HG02885 (cell line): ENCODE measurements around the gene SH3PXD2B.
"Not testable (repeated sequence)": the region's sequence is repeated elsewhere in the genome, so short reads cannot be mapped to it uniquely, and the experiment has no call there.

Source experiments
- ATAC-seq: cut with Tn5 transposase; IDR thresholded peaks from one replicate; pipeline ENCODE4 v1.9.1; 2021; ENCODE audit warnings: mild to moderate bottlenecking; ENCODE audit not compliant: unreplicated experiment, poor library complexity

SH3PXD2B gene

GRCh38 chr5:172315587-172316493, 138.5 kb downstream of the SH3PXD2B start:
- ATAC-seq: peak; percentile 61

GRCh38 chr5:172313915-172314314, 140.4 kb downstream of the SH3PXD2B start:
- ATAC-seq: no peak

GRCh38 chr5:172312286-172312685, 142.0 kb downstream of the SH3PXD2B start:
- no peak for ATAC-seq

- no peak for ATAC-seq
Observed at GRCh38 chr5:172311605-172312004, 142.7 kb downstream of the SH3PXD2B start.

- ATAC-seq: no peak
Observed at GRCh38 chr5:172311026-172311425, 143.3 kb downstream of the SH3PXD2B start.

GRCh38 chr5:172305380-172305779, 148.9 kb downstream of the SH3PXD2B start:
- no peak for ATAC-seq

GRCh38 chr5:172303572-172304335, 150.6 kb downstream of the SH3PXD2B start:
- ATAC-seq: no peak

GRCh38 chr5:172303162-172303561, 151.2 kb downstream of the SH3PXD2B start:
- ATAC-seq: no peak

GRCh38 chr5:172302047-172302710, 152.1 kb downstream of the SH3PXD2B start:
- ATAC-seq: no peak

- no peak for ATAC-seq
Observed at GRCh38 chr5:172299916-172300439, 154.3 kb downstream of the SH3PXD2B start.

- no peak for ATAC-seq
Observed at GRCh38 chr5:172294831-172295230, 159.5 kb downstream of the SH3PXD2B start.

- no peak for ATAC-seq
Observed at GRCh38 chr5:172293745-172294342, 160.5 kb downstream of the SH3PXD2B start.

- ATAC-seq: peak; percentile 81
Observed at GRCh38 chr5:172293054-172293744, 161.1 kb downstream of the SH3PXD2B start.

GRCh38 chr5:172291837-172292236, 162.5 kb downstream of the SH3PXD2B start:
- not testable (repeated sequence) for ATAC-seq

- ATAC-seq: no peak
Observed at GRCh38 chr5:172288465-172288864, 165.9 kb downstream of the SH3PXD2B start.

- not testable (repeated sequence) for ATAC-seq
Observed at GRCh38 chr5:172287140-172287539, 167.2 kb downstream of the SH3PXD2B start.

GRCh38 chr5:172285226-172286143, 168.8 kb downstream of the SH3PXD2B start:
- no peak for ATAC-seq

GRCh38 chr5:172284611-172284980, 169.7 kb downstream of the SH3PXD2B start:
- no peak for ATAC-seq
